Neuronal stem cell (in vitro differentiated cells): ENCODE results near the gene DIAPH2.

ENCODE experiments used
- DNase-seq: peaks from one replicate; pipeline ENCODE4 v3.0.0-alpha.2; 2013; ENCODE audit warnings: low spot score
- H2AFZ ChIP-seq: one replicate; pipeline ENCODE4 v1.6.1; 2013; ENCODE audit warnings: mild to moderate bottlenecking, low read length, inconsistent platforms
- H2AK5ac ChIP-seq: 2 replicates; pipeline ENCODE4 v1.6.1; 2013; ENCODE audit warnings: low read depth, mild to moderate bottlenecking, inconsistent platforms, low read length, moderate library complexity, mixed read lengths
- H2BK120ac ChIP-seq: 2 replicates; pipeline ENCODE4 v1.6.1; 2013; ENCODE audit warnings: low read depth, mild to moderate bottlenecking, inconsistent platforms, low read length, moderate library complexity, mixed read lengths
- H2BK12ac ChIP-seq: one replicate; pipeline ENCODE4 v1.6.1; 2013; ENCODE audit warnings: low read length, inconsistent platforms
- H2BK15ac ChIP-seq: 2 replicates; pipeline ENCODE4 v1.6.1; 2013; ENCODE audit warnings: mild to moderate bottlenecking, low read length, inconsistent platforms, mixed read lengths
- H2BK5ac ChIP-seq: one replicate; pipeline ENCODE4 v1.6.1; 2013; ENCODE audit warnings: inconsistent platforms, mild to moderate bottlenecking, low read length, moderate library complexity
- H3K14ac ChIP-seq: one replicate; pipeline ENCODE4 v1.6.1; 2013; ENCODE audit warnings: low read length, inconsistent platforms
- H3K18ac ChIP-seq: 2 replicates; pipeline ENCODE4 v1.6.1; 2013; ENCODE audit warnings: low read length, inconsistent platforms
- H3K23ac ChIP-seq: 2 replicates; pipeline ENCODE4 v1.6.1; 2013; ENCODE audit warnings: low read depth, mild to moderate bottlenecking, mixed read lengths, low read length, inconsistent platforms; ENCODE audit not compliant: poor library complexity
- H3K27ac ChIP-seq: replicated peaks from 3 replicates; pipeline ENCODE4 v1.5.1; 2013; ENCODE audit warnings: low read length, inconsistent platforms
- H3K27me3 ChIP-seq, 3 experiments: 2 replicates each; pipeline ENCODE4 v1.6.1; 2013; ENCODE audit warnings: low read length in 3 of 3, mild to moderate bottlenecking in 2 of 3, inconsistent platforms in 1 of 3, low read depth in 1 of 3, mixed read lengths in 1 of 3, moderate library complexity in 1 of 3; ENCODE audit not compliant: control insufficient read depth in 3 of 3, insufficient read depth in 3 of 3
- H3K36me3 ChIP-seq, 2 donors: replicated peaks in 1 of 2; 2 replicates each; pipeline ENCODE4 v1.6.1; 2013; ENCODE audit warnings: low read length in 2 of 2; ENCODE audit not compliant: control insufficient read depth in 2 of 2, insufficient read depth in 2 of 2
- H3K4ac ChIP-seq: 2 replicates; pipeline ENCODE4 v1.6.1; 2013; ENCODE audit warnings: inconsistent platforms, mild to moderate bottlenecking, low read length, moderate library complexity
- H3K4me1 ChIP-seq, 2 donors: 1 replicate in 1 of 2; 2 replicates in 1 of 2; pipeline ENCODE4 v1.6.1; 2013; ENCODE audit warnings: low read length in 2 of 2, low read depth in 1 of 2; ENCODE audit not compliant: control insufficient read depth in 2 of 2, insufficient read depth in 1 of 2
- H3K4me2 ChIP-seq: one replicate; pipeline ENCODE4 v1.6.1; 2013; ENCODE audit warnings: mild to moderate bottlenecking, low read length, inconsistent platforms; ENCODE audit not compliant: insufficient read depth, poor library complexity, severe bottlenecking
- H3K4me3 ChIP-seq, 2 donors: 2 replicates each; pipeline ENCODE4 v1.5.1; 2013; ENCODE audit warnings: low read length in 2 of 2, mild to moderate bottlenecking in 2 of 2, inconsistent platforms in 1 of 2, moderate library complexity in 1 of 2
- H3K79me1 ChIP-seq: one replicate; pipeline ENCODE4 v1.6.1; 2013; ENCODE audit warnings: low read depth, mild to moderate bottlenecking, inconsistent platforms, low read length, moderate library complexity
- H3K9ac ChIP-seq: one replicate; pipeline ENCODE4 v1.6.1; 2013; ENCODE audit warnings: mild to moderate bottlenecking, low read depth, low read length, inconsistent platforms; ENCODE audit not compliant: poor library complexity
- H3K9me3 ChIP-seq, 2 donors: replicated peaks in 1 of 2; 2 replicates each; pipeline versions ENCODE3 to v1.6.1; 2013; ENCODE audit warnings: low read length in 2 of 2, mild to moderate bottlenecking in 2 of 2, inconsistent platforms in 1 of 2, low read depth in 1 of 2, mixed read lengths in 1 of 2, moderate library complexity in 1 of 2; ENCODE audit not compliant: control insufficient read depth in 2 of 2, insufficient read depth in 1 of 2
- H4K8ac ChIP-seq: one replicate; pipeline ENCODE4 v1.6.1; 2013; ENCODE audit warnings: low read depth, mild to moderate bottlenecking, inconsistent platforms, low read length, moderate library complexity
- H4K91ac ChIP-seq: one replicate; pipeline ENCODE4 v1.6.1; 2013; ENCODE audit warnings: low read length, low read depth, mild to moderate bottlenecking, inconsistent platforms; ENCODE audit not compliant: poor library complexity
- WGBS, 2 donors: extraction: QIAGEN DNeasy Blood & Tissue Kit; methylation state at CpG; one replicate each; pipeline ENCODE4 v1.1.7; 2013; ENCODE audit warnings: missing lambda C conversion rate in 2 of 2, mixed read lengths in 1 of 2; ENCODE audit not compliant: insufficient read length in 2 of 2, insufficient replicate concordance in 1 of 2; ENCODE audit errors: extremely low coverage in 2 of 2; 5-methylcytosine and 5-hydroxymethylcytosine counted together

DIAPH2 gene

GRCh38 chrX:96704629-96705028 is 20.0 kb downstream of the DIAPH2 start:
- WGBS, 2 donors = no CpG with 5 or more reads among the region's 2 CpGs

GRCh38 chrX:96705905-96706304 is 21.3 kb downstream of the DIAPH2 start:
- no peak overlapping the region for H2BK12ac ChIP-seq
- H2BK120ac ChIP-seq = no peak overlapping the region
- no peak overlapping the region for H3K9ac ChIP-seq
- H2BK15ac ChIP-seq = no peak overlapping the region
- H3K9me3 ChIP-seq = no peaks in the 10 kb centered on the region
- H2AFZ ChIP-seq = no peak overlapping the region
- H3K27ac ChIP-seq = no peak overlapping the region
- no peaks in the 10 kb centered on the region for H3K36me3 ChIP-seq
- H3K79me1 ChIP-seq = no peaks in the 10 kb centered on the region
- DNase-seq = no peak
- no peak overlapping the region for H3K23ac ChIP-seq
- H3K4me1 ChIP-seq = peaks cover 0 to 2% of the 10 kb centered on the region in 2 donors
- H3K14ac ChIP-seq = no peak overlapping the region
- no peaks in the 10 kb centered on the region for H3K27me3 ChIP-seq
- no peak overlapping the region for H2BK5ac ChIP-seq
- H2AK5ac ChIP-seq = no peak overlapping the region
- no peak overlapping the region for H3K4me3 ChIP-seq
- H3K18ac ChIP-seq = no peak overlapping the region
- no peak overlapping the region for H4K91ac ChIP-seq
- no peak overlapping the region for H4K8ac ChIP-seq
- no peak overlapping the region for H3K4me2 ChIP-seq
- H3K4ac ChIP-seq = no peak overlapping the region

More at GRCh38 chrX:96704629-96705028, 20.0 kb downstream of the DIAPH2 start:
- Histone ChIP-seq H3K27ac (no peak overlapping the region), H3K18ac (no peak overlapping the region), H3K4me3 (no peak overlapping the region), H3K79me1 (no peaks in the 10 kb centered on the region), H3K9ac (no peak overlapping the region), H3K23ac (no peak overlapping the region), H3K4ac (no peak overlapping the region), H3K36me3 (no peaks in the 10 kb centered on the region), H4K91ac (no peak overlapping the region), H2BK15ac (no peak overlapping the region), H2BK12ac (no peak overlapping the region), H2AK5ac (no peak overlapping the region), H3K9me3 (no peaks in the 10 kb centered on the region), H3K4me2 (no peak overlapping the region), H4K8ac (no peak overlapping the region), H2BK5ac (no peak overlapping the region), H3K27me3 (no peaks in the 10 kb centered on the region), H2BK120ac (no peak overlapping the region), H2AFZ (no peak overlapping the region), H3K4me1 (peaks cover 0 to 2% of the 10 kb centered on the region in 2 donors), H3K14ac (no peak overlapping the region)
- no peak for DNase-seq

DNA sequence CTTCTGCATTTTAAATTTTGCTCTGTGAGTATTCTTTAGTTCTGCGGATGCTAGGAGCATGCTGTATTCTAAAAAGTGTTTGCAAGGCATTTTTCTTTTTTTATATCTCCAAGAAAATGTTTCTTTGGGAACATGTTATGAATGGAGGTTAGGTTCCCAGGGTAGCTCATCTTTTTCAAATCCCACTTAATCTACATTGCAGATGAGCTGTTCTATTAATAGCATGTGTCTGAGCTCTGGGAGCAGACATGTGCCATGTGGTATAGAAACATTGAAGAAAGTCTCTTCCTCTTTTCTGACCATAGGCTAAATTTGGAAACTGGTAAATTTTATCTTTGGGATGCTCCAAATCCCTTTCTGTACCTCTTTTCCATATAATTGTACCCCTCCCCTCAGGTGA is 23.2 kb downstream of the DIAPH2 start:
- H3K27ac ChIP-seq = no peak overlapping the region
- no peak overlapping the region for H2AFZ ChIP-seq
- H3K9me3 ChIP-seq = no peaks in the 10 kb centered on the region
- H2BK120ac ChIP-seq = no peak overlapping the region
- no CpG with 5 or more reads among the region's 1 CpG for WGBS, 2 donors
- H4K8ac ChIP-seq = no peak overlapping the region
- H3K9ac ChIP-seq = no peak overlapping the region
- no peak overlapping the region for H3K14ac ChIP-seq
- no peak overlapping the region for H2BK15ac ChIP-seq
- H3K27me3 ChIP-seq = no peaks in the 10 kb centered on the region
- H2BK12ac ChIP-seq = no peak overlapping the region
- no peaks in the 10 kb centered on the region for H3K36me3 ChIP-seq
- H3K4me3 ChIP-seq = no peak overlapping the region
- no peak overlapping the region for H3K18ac ChIP-seq
- H4K91ac ChIP-seq = no peak overlapping the region
- no peak overlapping the region for H3K4ac ChIP-seq
- no peak overlapping the region for H3K23ac ChIP-seq
- H2AK5ac ChIP-seq = no peak overlapping the region
- no peaks in the 10 kb centered on the region for H3K4me1 ChIP-seq
- no peak for DNase-seq
- no peaks in the 10 kb centered on the region for H3K79me1 ChIP-seq
- no peak overlapping the region for H2BK5ac ChIP-seq
- H3K4me2 ChIP-seq = no peak overlapping the region

DNA sequence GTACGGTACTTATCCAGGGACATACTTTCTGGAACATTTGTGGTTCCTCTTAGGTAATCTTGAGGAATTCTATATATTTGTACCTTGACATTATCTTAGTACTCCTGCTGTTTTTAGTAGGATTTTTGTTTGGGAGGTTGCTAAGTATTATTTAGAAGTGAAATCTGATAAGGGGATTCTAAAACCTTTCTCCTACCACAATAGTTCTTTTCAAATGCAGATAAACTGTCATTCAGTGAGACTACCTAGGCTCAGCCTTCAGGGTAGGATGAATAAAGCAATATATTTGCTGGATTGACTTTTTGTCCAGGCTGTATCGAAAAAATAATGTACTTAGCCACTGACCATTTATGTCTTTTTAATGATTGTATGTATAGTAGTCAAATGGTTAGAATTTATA is 25.4 kb downstream of the DIAPH2 start:
- H3K4me2 ChIP-seq = no peak overlapping the region
- H2BK15ac ChIP-seq = no peak overlapping the region
- no peak overlapping the region for H2BK5ac ChIP-seq
- no peak overlapping the region for H3K18ac ChIP-seq
- H3K27me3 ChIP-seq = no peaks in the 10 kb centered on the region
- H4K8ac ChIP-seq = no peak overlapping the region
- no peak overlapping the region for H3K9ac ChIP-seq
- H4K91ac ChIP-seq = no peak overlapping the region
- no peak overlapping the region for H3K23ac ChIP-seq
- no peak overlapping the region for H2AFZ ChIP-seq
- DNase-seq = no peak
- no peaks in the 10 kb centered on the region for H3K79me1 ChIP-seq
- no peak overlapping the region for H3K4ac ChIP-seq
- H3K9me3 ChIP-seq = no peaks in the 10 kb centered on the region
- no peak overlapping the region for H2AK5ac ChIP-seq
- H3K27ac ChIP-seq = no peak overlapping the region
- H3K4me1 ChIP-seq = no peaks in the 10 kb centered on the region
- WGBS, 2 donors = no CpG with 5 or more reads among the region's 2 CpGs
- no peak overlapping the region for H3K4me3 ChIP-seq
- H3K14ac ChIP-seq = no peak overlapping the region
- H2BK120ac ChIP-seq = no peak overlapping the region
- no peak overlapping the region for H2BK12ac ChIP-seq
- H3K36me3 ChIP-seq = no peaks in the 10 kb centered on the region
